HepG2 (cell line): Measurements from ENCODE around the gene MTHFR.

Source experiments
- BCL3 ChIP-seq: sonication (generic); formaldehyde crosslinking; IDR thresholded peaks from 2 replicates; pipeline ENCODE4 v1.5.1; 2020; ENCODE audit warnings: mild to moderate bottlenecking, missing genetic modification reagents, moderate library complexity
- CTCF ChIP-seq: sonication (generic); formaldehyde crosslinking; IDR thresholded peaks from 2 replicates; pipeline ENCODE4 v1.5.0; 2020; ENCODE audit warnings: mild to moderate bottlenecking, missing genetic modification reagents, moderate library complexity
- POLR2AphosphoS5 ChIP-seq: IDR thresholded peaks from 2 replicates; pipeline ENCODE4 v1.6.1; 2012; ENCODE audit warnings: low read depth, low read length
- SRF ChIP-seq: IDR thresholded peaks from 2 replicates; pipeline ENCODE4 v1.6.1; 2011; ENCODE audit warnings: mild to moderate bottlenecking, low read depth, low read length, moderate library complexity
- ZC3H4 ChIP-seq: sonication (generic); formaldehyde crosslinking; IDR thresholded peaks from 2 replicates; pipeline ENCODE4 v1.4.0; 2020; ENCODE audit warnings: missing genetic modification reagents, borderline replicate concordance

GRCh38 chr1:11744287-11744686, 61.5 kb downstream of the MTHFR start:
- TF ChIP-seq CTCF (no peak), SRF (no peak), BCL3 (CRISPR knock-in tag) (no peak), POLR2AphosphoS5 (no peak), ZC3H4 (CRISPR knock-in tag) (no peak)
